ENCODE results near the gene KCNH4. TPM values are rescaled to one million over a fixed set of nuclear protein-coding genes. Genes with fewer than 3 reads are reported as not detected.

KCNH4 gene
- total and polyA plus RNA-seq, 2 of the 13 experiments (the other 11 are each of a cell fraction or from before 2014, with no cell fraction given): 0.01 to 0.09 TPM

GRCh38 chr17:42131232-42131631 lies 49.7 kb downstream of the KCNH4 start:
- peaks cover 40% of the 10 kb centered on the region for H3K4me1 ChIP-seq (ENCODE audit: insufficient read depth, low read length)
- no peak overlapping the region for H3K27ac ChIP-seq (ENCODE audit: extremely low read length, insufficient read depth, low read length)
- no peak for DNase-seq (ENCODE audit: low spot score)
- ATAC-seq: no peak
- POLR2A ChIA-PET: interaction anchor here (1.2 to 1.7 kb wide), 2 partner anchors 10 kb away, joined by 4 to 9 read pairs; partner anchors contain the start of gene KAT2A
- H2AFZ ChIP-seq (ENCODE audit: low read length): no peak overlapping the region
- H4K20me1 ChIP-seq (ENCODE audit: insufficient read depth, low read length): peaks cover 3% of the 10 kb centered on the region
- in situ Hi-C loops (cut with HindIII; ENCODE audit: extremely low pct_ligation_motif_present, low pct_unique_long_range_greater_than_20kb): no loop called here
- CTCF ChIA-PET (ENCODE audit: low intra/inter-chr PET ratio, low total read pairs): no interaction called here
- no peak overlapping the region for H3K4me3 ChIP-seq (replicated peaks in 1 of 3; ENCODE audit: insufficient read depth in 1 of 3, low read depth in 2 of 3, low read length in 3 of 3)
- peaks cover 35 to 78% of the 10 kb centered on the region in 2 experiments for H3K36me3 ChIP-seq (replicated peaks in 1 of 2; ENCODE audit: control insufficient read depth in 1 of 2, insufficient read depth in 2 of 2, low read length in 2 of 2)
- peak; percentile 83 for FAIRE-seq
- H3K9me3 ChIP-seq (ENCODE audit: low read length): no peaks in the 10 kb centered on the region
- no TSS peak for BruUV-seq (replicated peaks)
- no peaks in the 10 kb centered on the region for H3K27me3 ChIP-seq (ENCODE audit: control insufficient read depth in 1 of 2, insufficient read depth in 2 of 2, low read length in 2 of 2)
- no peak overlapping the region for H3K4me2 ChIP-seq (ENCODE audit: low read depth, low read length)
- no peak overlapping the region for H3K9ac ChIP-seq (ENCODE audit: insufficient read depth, low read depth, low read length)
- peaks cover 49% of the 10 kb centered on the region for H3K79me2 ChIP-seq (ENCODE audit: insufficient read depth, low read length)
- WGBS (ENCODE audit: low lambda C conversion rate): 99% methylated on average over 4 of the region's 4 CpGs
- intact Hi-C loops (cut with micrococcal nuclease; ENCODE audit: unreplicated experiment): no loop called here
- TF ChIP-seq SOX6 (IDR thresholded peaks at IDR 0.05) (0 out of 2 replicates have a peak, but pooled peaks have one; percentile 75), SOX6 (CRISPR knock-in tag; IDR thresholded peaks at IDR 0.05) (no peak), CSRNP1 (CRISPR knock-in tag; IDR thresholded peaks at IDR 0.05) (no peak), ELF4 (CRISPR knock-in tag; IDR thresholded peaks at IDR 0.05; ENCODE audit: borderline replicate concordance) (no peak), MIER2 (CRISPR knock-in tag; IDR thresholded peaks at IDR 0.05) (no peak), PREB (CRISPR knock-in tag; IDR thresholded peaks at IDR 0.05) (no peak), DMTF1 (CRISPR knock-in tag; IDR thresholded peaks at IDR 0.05) (no peak), ARNT (IDR thresholded peaks at IDR 0.05) (peak; percentile 42; the same call in 1 of the 2 replicates), HNRNPUL1 (IDR thresholded peaks at IDR 0.05; ENCODE audit: low read depth, low read length) (no peak), ZNF317 (CRISPR knock-in tag; IDR thresholded peaks at IDR 0.05) (no peak), IKZF1 (IDR thresholded peaks at IDR 0.05) (0 out of 2 replicates have a peak, but pooled peaks have one; percentile 65)

Measured in HepG2 (cell line).